ENCODE results near the gene DSCAML1. TPM values are rescaled to one million over a fixed set of nuclear protein-coding genes. Genes with fewer than 3 reads are reported as not detected.

Gene DSCAML1
- total and polyA plus RNA-seq, 2 of the 8 experiments (the other 6 are each of a cell fraction or from before 2014, with no cell fraction given) = 0.19 to 0.24 TPM

GRCh38 chr11:117591316-117592039 lies 205.5 kb downstream of the DSCAML1 start (continued):
- TF ChIP-seq CHD7 (IDR thresholded peaks at IDR 0.05; ENCODE audit: insufficient replicate concordance, low read length) (no peak), SIN3A (conservative IDR thresholded peaks at IDR 0.05 in 1 of 2, IDR thresholded peaks at IDR 0.05 in 1 of 2; ENCODE audit: low read depth in 1 of 2, low read length in 2 of 2) (no peak), JUN (IDR thresholded peaks at IDR 0.05; ENCODE audit: low read depth, low read length) (no peak), SUZ12 (IDR thresholded peaks at IDR 0.05; ENCODE audit: low read length) (no peak), CTCF (IDR thresholded peaks at IDR 0.05; ENCODE audit: control extremely low read depth in 1 of 3, insufficient read depth in 1 of 3, low read depth in 1 of 3, low read length in 3 of 3) (no peak), TBP (IDR thresholded peaks at IDR 0.05; ENCODE audit: low read depth, low read length) (no peak), GABPA (IDR thresholded peaks at IDR 0.05; ENCODE audit: borderline replicate concordance, insufficient read depth, low read length) (no peak)

Data from H1 (cell line).